HCT116 (cell line): ENCODE measurements around the gene FAM20C. TPM values are rescaled to one million over a fixed set of nuclear protein-coding genes. Genes with fewer than 3 reads are reported as not detected.

Experiments
- ATAC-seq: fragments of 200-7000 bp; cut with Tn5 transposase; 2 replicates; pipeline ENCODE4 v1.9.1; 2020; ENCODE audit warnings: mild to moderate bottlenecking, moderate library complexity
- BruUV-seq: library from RNA; stranded (reverse); fragments of 400-500 nt; replicated peaks from 2 replicates; lab custom pipeline; 2021; lab: Mats Ljungman, UMichigan
- CTCF ChIA-PET: fragments of 300-600 bp; sonication (Branson Sonifier 250); formaldehyde crosslinking; loops from one replicate; lab custom pipeline; 2021; ENCODE audit warnings: antibody characterized with exemption; lab: Charles Lee
- POLR2A ChIA-PET: fragments of 300-600, 350-600 bp; sonication (Branson Sonifier 250); formaldehyde crosslinking; loops from one replicate; lab custom pipeline; 2021; ENCODE audit warnings: antibody characterized with exemption; lab: Charles Lee
- RAD21 ChIA-PET, 2 experiments: fragments of 300-600 bp; sonication (Branson Sonifier 250); formaldehyde crosslinking; loops; one replicate each; lab custom pipeline; 2023; ENCODE audit warnings: low total read pairs in 2 of 2; ENCODE audit not compliant: uncharacterized antibody in 2 of 2, unreplicated experiment in 2 of 2, low non-redundant PET in 1 of 2; lab: Charles Lee
- DNase-seq: peaks from one replicate; pipeline ENCODE4 v3.0.0-alpha.2; 2010; ENCODE audit warnings: low read depth, low spot score
- H2AFZ ChIP-seq: fragments of 200-600 bp; shearing (Covaris generic), sonication (generic); 2 replicates; pipeline ENCODE4 v1.6.1; 2017; ENCODE audit warnings: low read depth, mixed run types, mixed read lengths, antibody characterized with exemption, low read length; ENCODE audit not compliant: poor library complexity, severe bottlenecking
- H3K27ac ChIP-seq: 2 replicates; pipeline ENCODE4 v1.5.1; 2012; ENCODE audit warnings: low read depth, low read length
- H3K27me3 ChIP-seq: fragments of 200-600 bp; sonication (generic); 2 replicates; pipeline ENCODE4 v1.6.1; 2016; ENCODE audit warnings: mixed run types, low read length, mixed read lengths; ENCODE audit not compliant: insufficient read depth
- H3K36me3 ChIP-seq, 2 experiments: fragments of 200-500 bp in 1 of 2; fragments of 200-600 bp in 1 of 2; sonication (Bioruptor generic) in 1 of 2; sonication (generic) in 1 of 2; 2 replicates each; pipeline versions ENCODE4 v1.5.1 to v1.6.1; 2014 to 2016; ENCODE audit warnings: low read length in 2 of 2, inconsistent platforms in 1 of 2, mixed read lengths in 1 of 2, mixed run types in 1 of 2; ENCODE audit not compliant: insufficient read depth in 2 of 2, control insufficient read depth in 1 of 2
- H3K4me1 ChIP-seq, 2 experiments: fragments of 200-600 bp in 1 of 2; sonication (generic) in 1 of 2; 2 replicates each; pipeline versions ENCODE4 v1.5.1 to v1.6.1; 2012 to 2017; ENCODE audit warnings: low read length in 2 of 2, inconsistent platforms in 1 of 2, mild to moderate bottlenecking in 1 of 2, mixed read lengths in 1 of 2, mixed run types in 1 of 2, moderate library complexity in 1 of 2; ENCODE audit not compliant: insufficient read depth in 2 of 2, control insufficient read depth in 1 of 2
- H3K4me2 ChIP-seq: fragments of 200-600 bp; sonication (generic); 2 replicates; pipeline ENCODE4 v1.6.1; 2017; ENCODE audit warnings: mixed run types, low read length, mixed read lengths
- H3K4me3 ChIP-seq, 2 experiments: fragments of 200-600 bp in 1 of 2; sonication (generic) in 1 of 2; replicated peaks in 1 of 2; 2 replicates each; pipeline ENCODE4 v1.5.1; 2011 to 2016; ENCODE audit warnings: low read length in 2 of 2, control low read depth in 1 of 2, low read depth in 1 of 2, mild to moderate bottlenecking in 1 of 2, mixed read lengths in 1 of 2, mixed run types in 1 of 2
- H3K79me2 ChIP-seq: fragments of 200-600 bp; sonication (generic); 2 replicates; pipeline ENCODE4 v1.6.1; 2017; ENCODE audit warnings: mild to moderate bottlenecking, mixed run types, low read length, moderate library complexity, mixed read lengths; ENCODE audit not compliant: insufficient read depth
- H3K9ac ChIP-seq: fragments of 200-600 bp; sonication (generic); 2 replicates; pipeline ENCODE4 v1.6.1; 2016; ENCODE audit warnings: low read length, mixed read lengths
- H3K9me2 ChIP-seq: fragments of 200-600 bp; sonication (generic), shearing (Covaris generic); 2 replicates; pipeline ENCODE4 v1.6.1; 2017; ENCODE audit warnings: mixed run types, mild to moderate bottlenecking, moderate library complexity; ENCODE audit not compliant: insufficient read depth
- H3K9me3 ChIP-seq, 2 experiments: fragments of 200-500 bp in 1 of 2; fragments of 200-600 bp in 1 of 2; sonication (Bioruptor generic) in 1 of 2; sonication (generic) in 1 of 2; 2 replicates each; pipeline ENCODE4 v1.6.1; 2014 to 2017; ENCODE audit warnings: low read length in 2 of 2, mixed read lengths in 2 of 2, inconsistent platforms in 1 of 2, low read depth in 1 of 2, mild to moderate bottlenecking in 1 of 2, mixed run types in 1 of 2, moderate library complexity in 1 of 2; ENCODE audit not compliant: control insufficient read depth in 1 of 2, insufficient read depth in 1 of 2
- H4K20me1 ChIP-seq: fragments of 200-600 bp; sonication (generic), shearing (Covaris generic); 2 replicates; pipeline ENCODE4 v1.6.1; 2017; ENCODE audit warnings: mixed run types, mild to moderate bottlenecking, moderate library complexity; ENCODE audit not compliant: insufficient read depth
- CEBPB ChIP-seq: IDR thresholded peaks from 2 replicates; pipeline ENCODE4 v1.6.1; 2012; ENCODE audit warnings: low read depth
- EGR1 ChIP-seq: IDR thresholded peaks from 2 replicates; pipeline ENCODE4 v1.6.1; 2012; ENCODE audit warnings: low read depth
- EZH2 ChIP-seq: fragments of 200-600 bp; sonication (generic); IDR thresholded peaks from 2 replicates; pipeline ENCODE4 v1.6.1; 2017; ENCODE audit warnings: antibody characterized with exemption, mixed run types
- EZH2phosphoT487 ChIP-seq: fragments of 200-600 bp; IDR thresholded peaks from 2 replicates; pipeline ENCODE4 v1.6.1; 2018; ENCODE audit warnings: antibody characterized with exemption, borderline replicate concordance
- POLR2A ChIP-seq: IDR thresholded peaks from 2 replicates; pipeline ENCODE4 v1.7.0; 2011; ENCODE audit warnings: borderline replicate concordance; ENCODE audit not compliant: insufficient read depth, insufficient read length; ENCODE audit errors: extremely low read depth
- POLR2AphosphoS5 ChIP-seq: IDR thresholded peaks from 2 replicates; pipeline ENCODE4 v1.6.1; 2011; ENCODE audit warnings: mild to moderate bottlenecking, low read depth, low read length, moderate library complexity
- SIN3A ChIP-seq: IDR thresholded peaks from 2 replicates; pipeline ENCODE4 v1.6.1; 2012; ENCODE audit warnings: low read depth
- SP1 ChIP-seq: IDR thresholded peaks from 2 replicates; pipeline ENCODE4 v1.6.1; 2012; ENCODE audit warnings: low read depth
- TCF7L2 ChIP-seq: IDR thresholded peaks from 2 replicates; pipeline ENCODE4 v1.7.0; 2011; ENCODE audit warnings: borderline replicate concordance, inconsistent platforms; ENCODE audit not compliant: insufficient read depth, insufficient read length; ENCODE audit errors: extremely low read depth
- YY1 ChIP-seq: IDR thresholded peaks from 2 replicates; pipeline ENCODE4 v1.6.1; 2011; ENCODE audit warnings: low read length, low read depth, moderate library complexity, mild to moderate bottlenecking; ENCODE audit not compliant: insufficient replicate concordance; ENCODE audit errors: extremely low read depth
- ZFX ChIP-seq: fragments of 450-650 bp; IDR thresholded peaks from 2 replicates; pipeline ENCODE4 v1.6.1; 2017
- ZNF274 ChIP-seq: fragments of 200-500 bp; sonication (Bioruptor generic); IDR thresholded peaks from 2 replicates; pipeline ENCODE4 v1.6.1; 2014; ENCODE audit warnings: mild to moderate bottlenecking, low read depth, low read length, inconsistent platforms
- intact Hi-C: fragments of 100-400 bp; cut with micrococcal nuclease; formaldehyde crosslinking; loops from 2 replicates; pipeline ENCODE4 v1.10.0; 2022
- total RNA-seq: library from RNA; stranded (reverse); gene quantifications from one replicate; pipeline ENCODE4 v1.2.1, GENCODE V29; 2021; ENCODE audit not compliant: unreplicated experiment
- TF ChIP-seq, protein P1 (sequence below), 3 experiments: fragments of 200-600 bp in 1 of 3; sonication (generic) in 1 of 3; IDR thresholded peaks in 2 of 3; conservative IDR thresholded peaks in 1 of 3; 2 replicates each; pipeline ENCODE4 v1.5.1; 2012 to 2017; ENCODE audit warnings: low read depth in 2 of 3, low read length in 2 of 3, antibody characterized with exemption in 1 of 3, borderline replicate concordance in 1 of 3, control low read depth in 1 of 3, mild to moderate bottlenecking in 1 of 3, mixed read lengths in 1 of 3, mixed run types in 1 of 3, moderate library complexity in 1 of 3; ENCODE audit not compliant: insufficient read depth in 1 of 3
- TF ChIP-seq, protein P2 (sequence below): IDR thresholded peaks from 2 replicates; pipeline ENCODE4 v1.6.1; 2012
- TF ChIP-seq, protein P3 (sequence below): IDR thresholded peaks from 2 replicates; pipeline ENCODE4 v1.6.1; 2012; ENCODE audit warnings: low read depth
- TF ChIP-seq, protein P4 (sequence below): IDR thresholded peaks from 2 replicates; pipeline ENCODE4 v1.6.1; 2012

Gene FAM20C
- total RNA-seq, 1 experiment from 2014 or later, result 27.1 TPM

DNA sequence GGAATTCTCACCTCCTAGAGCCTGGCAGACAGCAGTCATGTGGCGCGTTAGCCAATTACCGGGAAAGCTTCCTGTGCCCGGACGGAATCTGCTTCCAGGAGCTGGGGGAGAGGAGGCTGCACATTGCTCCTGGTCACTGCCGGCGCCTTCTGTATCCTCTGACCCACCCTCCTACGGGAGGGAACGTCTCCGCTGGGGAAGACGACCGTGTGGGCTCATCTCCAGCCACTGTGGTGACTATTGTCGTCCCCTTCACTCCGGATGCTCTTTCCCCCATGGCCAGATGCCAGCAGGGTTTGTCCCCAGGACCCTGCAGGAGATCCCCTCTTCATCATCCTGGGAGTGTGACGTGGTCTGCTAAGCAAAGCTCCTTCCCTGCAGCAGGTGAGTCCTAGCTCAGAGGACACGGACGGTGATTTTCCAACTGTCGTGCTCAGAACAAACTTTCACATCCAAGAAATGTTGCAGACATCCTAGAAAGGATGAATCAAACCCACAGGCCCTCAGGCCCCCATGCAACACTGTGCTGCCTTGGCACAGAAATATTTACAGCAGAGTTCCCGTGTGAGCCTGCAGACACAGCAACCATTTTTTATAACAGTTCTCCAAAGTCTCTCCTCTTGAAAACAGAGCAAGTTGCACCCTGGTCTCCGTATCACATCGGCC is 29.6 kb upstream of the FAM20C start:
- no peak overlapping the region for H3K9ac ChIP-seq
- TF ChIP-seq, protein P1, sequence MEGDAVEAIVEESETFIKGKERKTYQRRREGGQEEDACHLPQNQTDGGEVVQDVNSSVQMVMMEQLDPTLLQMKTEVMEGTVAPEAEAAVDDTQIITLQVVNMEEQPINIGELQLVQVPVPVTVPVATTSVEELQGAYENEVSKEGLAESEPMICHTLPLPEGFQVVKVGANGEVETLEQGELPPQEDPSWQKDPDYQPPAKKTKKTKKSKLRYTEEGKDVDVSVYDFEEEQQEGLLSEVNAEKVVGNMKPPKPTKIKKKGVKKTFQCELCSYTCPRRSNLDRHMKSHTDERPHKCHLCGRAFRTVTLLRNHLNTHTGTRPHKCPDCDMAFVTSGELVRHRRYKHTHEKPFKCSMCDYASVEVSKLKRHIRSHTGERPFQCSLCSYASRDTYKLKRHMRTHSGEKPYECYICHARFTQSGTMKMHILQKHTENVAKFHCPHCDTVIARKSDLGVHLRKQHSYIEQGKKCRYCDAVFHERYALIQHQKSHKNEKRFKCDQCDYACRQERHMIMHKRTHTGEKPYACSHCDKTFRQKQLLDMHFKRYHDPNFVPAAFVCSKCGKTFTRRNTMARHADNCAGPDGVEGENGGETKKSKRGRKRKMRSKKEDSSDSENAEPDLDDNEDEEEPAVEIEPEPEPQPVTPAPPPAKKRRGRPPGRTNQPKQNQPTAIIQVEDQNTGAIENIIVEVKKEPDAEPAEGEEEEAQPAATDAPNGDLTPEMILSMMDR (IDR thresholded peaks at IDR 0.05 in 2 of 3, conservative IDR thresholded peaks at IDR 0.05 in 1 of 3; ENCODE audit: borderline replicate concordance in 1 of 3, insufficient read depth in 1 of 3, low read depth in 2 of 3, low read length in 2 of 3), result no peak
- no peak for TF ChIP-seq EZH2phosphoT487
- TF ChIP-seq SP1, result no peak
- TF ChIP-seq EZH2, result no peak
- TF ChIP-seq EGR1, result no peak
- TF ChIP-seq, protein P2, sequence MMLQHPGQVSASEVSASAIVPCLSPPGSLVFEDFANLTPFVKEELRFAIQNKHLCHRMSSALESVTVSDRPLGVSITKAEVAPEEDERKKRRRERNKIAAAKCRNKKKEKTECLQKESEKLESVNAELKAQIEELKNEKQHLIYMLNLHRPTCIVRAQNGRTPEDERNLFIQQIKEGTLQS, result no peak
- no peak for TF ChIP-seq POLR2AphosphoS5
- TF ChIP-seq CEBPB, result no peak
- no peak for TF ChIP-seq ZNF274
- no peak for TF ChIP-seq POLR2A
- no peak for TF ChIP-seq TCF7L2
- TF ChIP-seq, protein P3, sequence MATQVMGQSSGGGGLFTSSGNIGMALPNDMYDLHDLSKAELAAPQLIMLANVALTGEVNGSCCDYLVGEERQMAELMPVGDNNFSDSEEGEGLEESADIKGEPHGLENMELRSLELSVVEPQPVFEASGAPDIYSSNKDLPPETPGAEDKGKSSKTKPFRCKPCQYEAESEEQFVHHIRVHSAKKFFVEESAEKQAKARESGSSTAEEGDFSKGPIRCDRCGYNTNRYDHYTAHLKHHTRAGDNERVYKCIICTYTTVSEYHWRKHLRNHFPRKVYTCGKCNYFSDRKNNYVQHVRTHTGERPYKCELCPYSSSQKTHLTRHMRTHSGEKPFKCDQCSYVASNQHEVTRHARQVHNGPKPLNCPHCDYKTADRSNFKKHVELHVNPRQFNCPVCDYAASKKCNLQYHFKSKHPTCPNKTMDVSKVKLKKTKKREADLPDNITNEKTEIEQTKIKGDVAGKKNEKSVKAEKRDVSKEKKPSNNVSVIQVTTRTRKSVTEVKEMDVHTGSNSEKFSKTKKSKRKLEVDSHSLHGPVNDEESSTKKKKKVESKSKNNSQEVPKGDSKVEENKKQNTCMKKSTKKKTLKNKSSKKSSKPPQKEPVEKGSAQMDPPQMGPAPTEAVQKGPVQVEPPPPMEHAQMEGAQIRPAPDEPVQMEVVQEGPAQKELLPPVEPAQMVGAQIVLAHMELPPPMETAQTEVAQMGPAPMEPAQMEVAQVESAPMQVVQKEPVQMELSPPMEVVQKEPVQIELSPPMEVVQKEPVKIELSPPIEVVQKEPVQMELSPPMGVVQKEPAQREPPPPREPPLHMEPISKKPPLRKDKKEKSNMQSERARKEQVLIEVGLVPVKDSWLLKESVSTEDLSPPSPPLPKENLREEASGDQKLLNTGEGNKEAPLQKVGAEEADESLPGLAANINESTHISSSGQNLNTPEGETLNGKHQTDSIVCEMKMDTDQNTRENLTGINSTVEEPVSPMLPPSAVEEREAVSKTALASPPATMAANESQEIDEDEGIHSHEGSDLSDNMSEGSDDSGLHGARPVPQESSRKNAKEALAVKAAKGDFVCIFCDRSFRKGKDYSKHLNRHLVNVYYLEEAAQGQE, result no peak
- TF ChIP-seq SIN3A, result no peak
- no peak for TF ChIP-seq YY1
- no peak for TF ChIP-seq ZFX
- TF ChIP-seq, protein P4, sequence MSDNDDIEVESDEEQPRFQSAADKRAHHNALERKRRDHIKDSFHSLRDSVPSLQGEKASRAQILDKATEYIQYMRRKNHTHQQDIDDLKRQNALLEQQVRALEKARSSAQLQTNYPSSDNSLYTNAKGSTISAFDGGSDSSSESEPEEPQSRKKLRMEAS, result no peak
- DNase-seq (no peak), ATAC-seq (no peak)
- 0 out of 2 replicates have a peak, but pooled peaks cover 7% of the 10 kb centered on the region for H3K27me3 ChIP-seq
- intact Hi-C loops, result no loop called here
- H3K36me3 ChIP-seq, result no peaks in the 10 kb centered on the region
- no peak overlapping the region for H3K27ac ChIP-seq
- no peaks in the 10 kb centered on the region for H3K9me3 ChIP-seq
- no peaks in the 10 kb centered on the region for H3K4me1 ChIP-seq
- RAD21 ChIA-PET, result no interaction called here
- H3K4me3 ChIP-seq, result no peak overlapping the region
- CTCF ChIA-PET, result no interaction called here
- no peak overlapping the region for H3K4me2 ChIP-seq
- H3K9me2 ChIP-seq, result no peaks in the 10 kb centered on the region
- H2AFZ ChIP-seq, result no peak overlapping the region
- POLR2A ChIA-PET, result no interaction called here
- H3K79me2 ChIP-seq, result no peaks in the 10 kb centered on the region
- no TSS peak for BruUV-seq
- H4K20me1 ChIP-seq, result no peaks in the 10 kb centered on the region
